Bronchial epithelial cell (primary cell): Measurements from ENCODE around the gene PDIK1L. TPM values are rescaled to one million over a fixed set of nuclear protein-coding genes. Genes with fewer than 3 reads are reported as not detected.

Source experiments
- DNase-seq: peaks from one replicate; pipeline ENCODE4 v3.0.0-alpha.2; 2010; ENCODE audit warnings: low read depth
- FAIRE-seq: peaks from 2 replicates; lab custom pipeline; 2011; peaks lifted over from hg19 to GRCh38; lab: Jason Lieb, UNC
- H3K27me3 ChIP-seq: 2 replicates; pipeline ENCODE4 v1.5.1; 2011; ENCODE audit warnings: low read length; ENCODE audit not compliant: control insufficient read depth, insufficient read depth
- H3K36me3 ChIP-seq: 2 replicates; pipeline ENCODE4 v1.5.1; 2011; ENCODE audit warnings: low read length; ENCODE audit not compliant: control insufficient read depth, insufficient read depth
- H3K4me3 ChIP-seq: 2 replicates; pipeline ENCODE4 v1.5.1; 2011; ENCODE audit warnings: mild to moderate bottlenecking, low read depth, low read length, control low read depth
- CTCF ChIP-seq: IDR thresholded peaks from 2 replicates; pipeline ENCODE4 v1.5.1; 2011; ENCODE audit warnings: mild to moderate bottlenecking, moderate library complexity, low read length, control low read depth, inconsistent platforms; ENCODE audit not compliant: insufficient read depth, severe bottlenecking
- total RNA-seq: library from RNA; depleted of rRNA; stranded (reverse); fragments of >200 nt; gene quantifications from 2 replicates; pipeline ENCODE4 v1.2.1, GENCODE V29; 2014

PDIK1L gene
- total RNA-seq, 1 donor from 2014 or later, result 8.7 TPM

- Histone ChIP-seq H3K36me3 (no peaks in the 10 kb centered on the region), H3K4me3 (no peak overlapping the region), H3K27me3 (no peaks in the 10 kb centered on the region)
- no peak for TF ChIP-seq CTCF
- DNase-seq (peak; percentile 90), FAIRE-seq (no peak)
Observed at GRCh38 chr1:26122988-26123973, 11.7 kb downstream of the PDIK1L start.

- H3K4me3 ChIP-seq, result no peak overlapping the region
- FAIRE-seq (no peak), DNase-seq (no peak)
- no peak for TF ChIP-seq CTCF
- H3K36me3 ChIP-seq, result no peaks in the 10 kb centered on the region
- no peaks in the 10 kb centered on the region for H3K27me3 ChIP-seq
Observed at GRCh38 chr1:26124418-26125331, 13.1 kb downstream of the PDIK1L start.

GRCh38 chr1:26125382-26125781 is 13.8 kb downstream of the PDIK1L start:
- no peak for TF ChIP-seq CTCF
- FAIRE-seq (no peak), DNase-seq (no peak)
- no peaks in the 10 kb centered on the region for H3K27me3 ChIP-seq
- H3K36me3 ChIP-seq, result no peaks in the 10 kb centered on the region
- no peak overlapping the region for H3K4me3 ChIP-seq

- FAIRE-seq (no peak), DNase-seq (no peak)
- Histone ChIP-seq H3K36me3 (no peaks in the 10 kb centered on the region), H3K4me3 (no peak overlapping the region), H3K27me3 (no peaks in the 10 kb centered on the region)
- TF ChIP-seq CTCF, result no peak
Observed at GRCh38 chr1:26125946-26126320, 14.3 kb downstream of the PDIK1L start.

GRCh38 chr1:26126321-26127084 is 14.9 kb downstream of the PDIK1L start:
- peak; percentile 87 for DNase-seq
- FAIRE-seq, result peak; percentile 13
- no peaks in the 10 kb centered on the region for H3K27me3 ChIP-seq
- H3K4me3 ChIP-seq, result no peak overlapping the region
- no peak for TF ChIP-seq CTCF
- H3K36me3 ChIP-seq, result no peaks in the 10 kb centered on the region
